ENCODE data around the gene CYP4V2.

- TF ChIP-seq ZBTB7A (IDR thresholded peaks at IDR 0.05; ENCODE audit: low read depth) (peak; percentile 65; the same call in 1 of the 2 replicates), REST (IDR thresholded peaks at IDR 0.05; ENCODE audit: low read depth) (no peak), TAF1 (IDR thresholded peaks at IDR 0.05; ENCODE audit: low read depth) (no peak), CEBPB (IDR thresholded peaks at IDR 0.05) (no peak), TEAD4 (IDR thresholded peaks at IDR 0.05) (no peak)
Observed at GRCh38 chr4:186144198-186144945, 47.0 kb upstream of the CYP4V2 start.

All from Ishikawa (cell line).